ENCODE measurements around the gene ATG9A.

Gene ATG9A

DNA sequence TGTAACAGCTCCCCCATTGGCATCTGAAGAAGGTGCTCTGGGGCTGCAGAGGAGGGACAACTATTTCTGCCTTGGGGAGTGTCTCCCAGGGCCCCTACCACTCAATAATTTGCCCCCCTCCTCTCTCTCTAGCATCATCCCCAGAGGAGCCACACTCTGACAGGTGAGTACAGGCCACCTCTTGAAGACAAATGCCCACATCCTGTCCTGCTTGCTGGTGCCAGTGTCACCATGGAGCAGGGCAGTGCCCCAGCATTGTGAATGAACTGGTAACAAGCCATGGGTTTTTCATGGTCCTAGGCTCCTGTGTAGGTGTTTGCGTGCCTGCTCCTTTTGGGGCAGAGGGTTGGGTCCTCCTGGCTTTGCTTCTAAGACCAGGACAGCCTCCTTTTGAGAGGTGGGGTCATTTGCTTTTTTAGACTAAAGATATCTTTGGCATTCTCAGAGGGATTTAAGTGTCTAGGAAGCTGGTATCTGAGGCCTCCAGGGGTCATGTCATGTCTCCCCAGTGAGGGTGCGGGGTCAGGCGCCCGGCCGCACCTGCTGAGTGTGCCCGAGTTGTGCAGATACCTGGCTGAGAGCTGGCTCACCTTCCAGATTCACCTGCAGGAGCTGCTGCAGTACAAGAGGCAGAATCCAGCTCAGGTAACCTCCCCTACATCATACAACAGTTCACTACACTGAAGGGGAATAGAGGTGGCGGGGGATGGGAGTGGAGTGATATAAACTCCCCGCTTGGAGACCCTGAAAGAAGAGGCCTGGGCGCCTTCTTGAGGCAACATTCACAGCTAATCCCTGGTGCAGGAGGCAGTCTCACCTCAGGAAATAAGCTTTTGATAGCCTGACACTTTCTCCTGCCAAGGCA, 49.6 kb downstream of the ATG9A start:
- no peak overlapping the region for H3K27ac ChIP-seq
- TF ChIP-seq, protein P1, sequence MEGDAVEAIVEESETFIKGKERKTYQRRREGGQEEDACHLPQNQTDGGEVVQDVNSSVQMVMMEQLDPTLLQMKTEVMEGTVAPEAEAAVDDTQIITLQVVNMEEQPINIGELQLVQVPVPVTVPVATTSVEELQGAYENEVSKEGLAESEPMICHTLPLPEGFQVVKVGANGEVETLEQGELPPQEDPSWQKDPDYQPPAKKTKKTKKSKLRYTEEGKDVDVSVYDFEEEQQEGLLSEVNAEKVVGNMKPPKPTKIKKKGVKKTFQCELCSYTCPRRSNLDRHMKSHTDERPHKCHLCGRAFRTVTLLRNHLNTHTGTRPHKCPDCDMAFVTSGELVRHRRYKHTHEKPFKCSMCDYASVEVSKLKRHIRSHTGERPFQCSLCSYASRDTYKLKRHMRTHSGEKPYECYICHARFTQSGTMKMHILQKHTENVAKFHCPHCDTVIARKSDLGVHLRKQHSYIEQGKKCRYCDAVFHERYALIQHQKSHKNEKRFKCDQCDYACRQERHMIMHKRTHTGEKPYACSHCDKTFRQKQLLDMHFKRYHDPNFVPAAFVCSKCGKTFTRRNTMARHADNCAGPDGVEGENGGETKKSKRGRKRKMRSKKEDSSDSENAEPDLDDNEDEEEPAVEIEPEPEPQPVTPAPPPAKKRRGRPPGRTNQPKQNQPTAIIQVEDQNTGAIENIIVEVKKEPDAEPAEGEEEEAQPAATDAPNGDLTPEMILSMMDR (conservative IDR thresholded peaks at IDR 0.05), result no peak

DNA sequence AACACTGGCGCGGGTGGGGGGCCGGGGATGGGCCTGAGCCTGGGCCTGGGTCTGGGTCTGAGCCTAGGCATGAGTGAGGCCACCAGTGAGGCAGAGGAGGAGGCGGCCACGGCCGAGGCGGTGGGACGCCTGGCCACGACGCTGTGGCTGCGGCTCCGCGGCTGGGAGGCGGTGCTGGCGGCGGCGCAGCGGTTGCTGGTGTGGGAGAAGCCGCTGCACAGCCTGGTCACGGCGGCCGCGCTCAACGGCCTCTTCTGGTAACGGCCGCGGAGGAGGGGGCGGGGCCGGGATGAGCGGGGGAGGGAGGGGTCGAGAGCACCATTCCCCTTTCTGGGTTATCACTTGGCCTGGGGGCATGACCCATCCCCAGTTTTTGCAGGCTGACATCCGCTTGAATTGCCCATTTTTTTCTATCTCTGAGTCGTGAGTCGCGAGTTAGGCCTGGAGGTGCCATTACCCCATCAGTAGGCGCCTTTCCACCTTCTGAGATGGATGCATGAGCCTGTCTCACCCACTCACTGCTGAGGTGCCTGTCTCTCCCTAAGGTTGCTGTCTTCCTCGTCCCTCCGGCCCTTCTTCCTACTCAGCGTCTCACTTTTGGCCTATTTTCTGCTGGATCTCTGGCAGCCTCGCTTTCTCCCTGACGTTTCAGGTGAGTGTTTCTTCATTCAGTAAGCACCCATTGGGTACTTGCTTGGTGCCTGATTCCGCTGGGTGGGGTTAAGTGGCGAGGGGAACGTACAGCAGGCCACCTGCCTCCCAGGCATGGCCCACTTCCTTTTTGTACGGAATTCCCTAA, 50.9 kb downstream of the ATG9A start:
- TF ChIP-seq, protein P1 (conservative IDR thresholded peaks at IDR 0.05), result no peak
- H3K27ac ChIP-seq, result peak overlapping the region; percentile 98

DNA sequence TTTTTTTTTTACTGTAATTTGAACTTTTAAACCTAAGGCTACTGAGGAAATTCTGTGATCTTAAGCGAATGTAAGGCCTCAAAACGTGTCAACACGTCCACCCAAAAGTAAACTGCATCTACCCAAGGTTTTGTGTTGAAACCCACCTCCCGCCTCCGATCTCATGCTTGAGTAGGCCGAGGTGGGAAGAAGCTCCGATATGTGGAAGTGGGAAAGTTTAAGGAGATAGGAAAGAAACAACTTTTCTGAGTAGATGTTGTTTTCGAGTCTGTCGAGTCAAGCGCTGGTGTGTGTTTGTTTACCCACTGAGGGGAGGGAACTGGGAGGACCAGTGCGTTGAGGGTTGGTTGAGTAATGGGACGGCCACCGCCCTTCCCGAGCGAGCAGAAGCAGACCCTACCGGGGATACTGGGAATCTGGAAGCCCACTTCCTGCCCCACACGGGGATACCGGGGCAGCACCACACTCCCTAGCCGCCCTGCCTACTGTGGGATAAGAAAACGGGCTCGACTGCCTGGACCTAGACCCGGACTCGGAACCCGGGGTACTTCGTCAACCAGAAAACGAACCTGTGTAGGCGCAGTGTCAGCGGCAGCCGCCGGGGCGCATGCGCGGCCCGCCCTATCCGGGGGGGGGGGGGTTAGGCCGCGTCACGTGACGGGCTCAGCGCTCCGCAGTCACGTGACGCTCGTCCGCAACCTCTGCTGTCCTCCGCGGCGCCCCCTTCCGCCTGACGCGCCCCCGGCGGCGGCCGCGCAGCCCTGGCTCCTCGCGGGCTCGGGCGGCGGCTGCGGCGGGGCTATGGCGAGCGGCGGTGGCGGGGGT, 51.7 kb downstream of the ATG9A start, which contains the start of gene RETREG2:
Gene RETREG2, plus strand, starts transcription at position 724 of the 825 bp plus-strand sequence. Its CDS starts 78 bp downstream, at position 802.
- TF ChIP-seq, protein P1 (conservative IDR thresholded peaks at IDR 0.05), result peak; percentile 50
- peak within 1 kb of the TSS; percentile 98 for H3K27ac ChIP-seq

DNA sequence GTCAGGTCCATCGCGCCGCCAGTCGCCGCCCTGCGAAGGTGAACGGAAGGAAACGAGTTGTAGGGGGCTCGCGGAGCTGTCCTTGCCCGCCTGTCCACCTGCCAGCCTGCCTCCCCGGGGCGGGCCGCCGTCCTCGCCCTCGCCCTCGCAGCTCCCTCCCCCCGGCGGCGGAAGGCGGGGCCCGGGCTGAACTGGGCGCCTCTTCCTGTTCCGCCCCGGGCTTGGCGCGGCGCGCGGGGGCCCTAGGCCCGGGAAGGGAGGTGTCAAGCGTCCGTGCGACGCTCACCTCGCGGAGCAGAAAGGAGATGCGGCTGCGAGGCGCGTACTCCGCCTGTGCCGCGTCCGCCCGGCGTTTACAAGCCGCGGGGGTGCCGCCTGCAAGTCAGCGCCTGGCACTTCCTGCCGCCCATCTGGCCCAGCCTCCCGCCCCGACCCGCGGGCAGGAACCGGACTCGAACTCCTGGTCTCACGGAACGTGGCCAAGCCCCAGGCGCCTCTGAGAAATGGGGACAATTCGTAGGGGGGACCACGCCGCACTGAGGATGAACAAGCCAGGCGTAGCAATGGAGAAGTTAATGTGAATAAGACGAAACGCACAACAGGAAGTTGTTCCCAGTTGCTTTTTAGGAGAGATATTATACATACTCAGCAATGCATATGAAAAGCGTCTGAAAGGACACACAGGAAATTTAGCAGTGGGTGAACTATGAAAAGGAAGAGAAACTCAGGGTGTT, 52.5 kb downstream of the ATG9A start, which contains the start of gene CNPPD1:
Gene CNPPD1, minus strand, starts transcription at position 108 of the 734 bp plus-strand sequence. Its CDS starts 97 bp downstream, at position 11.
- peak within 1 kb of the TSS; percentile 98 for H3K27ac ChIP-seq
- TF ChIP-seq, protein P1 (conservative IDR thresholded peaks at IDR 0.05), result 0 out of 2 replicates have a peak, but pooled peaks have one; percentile 3

DNA sequence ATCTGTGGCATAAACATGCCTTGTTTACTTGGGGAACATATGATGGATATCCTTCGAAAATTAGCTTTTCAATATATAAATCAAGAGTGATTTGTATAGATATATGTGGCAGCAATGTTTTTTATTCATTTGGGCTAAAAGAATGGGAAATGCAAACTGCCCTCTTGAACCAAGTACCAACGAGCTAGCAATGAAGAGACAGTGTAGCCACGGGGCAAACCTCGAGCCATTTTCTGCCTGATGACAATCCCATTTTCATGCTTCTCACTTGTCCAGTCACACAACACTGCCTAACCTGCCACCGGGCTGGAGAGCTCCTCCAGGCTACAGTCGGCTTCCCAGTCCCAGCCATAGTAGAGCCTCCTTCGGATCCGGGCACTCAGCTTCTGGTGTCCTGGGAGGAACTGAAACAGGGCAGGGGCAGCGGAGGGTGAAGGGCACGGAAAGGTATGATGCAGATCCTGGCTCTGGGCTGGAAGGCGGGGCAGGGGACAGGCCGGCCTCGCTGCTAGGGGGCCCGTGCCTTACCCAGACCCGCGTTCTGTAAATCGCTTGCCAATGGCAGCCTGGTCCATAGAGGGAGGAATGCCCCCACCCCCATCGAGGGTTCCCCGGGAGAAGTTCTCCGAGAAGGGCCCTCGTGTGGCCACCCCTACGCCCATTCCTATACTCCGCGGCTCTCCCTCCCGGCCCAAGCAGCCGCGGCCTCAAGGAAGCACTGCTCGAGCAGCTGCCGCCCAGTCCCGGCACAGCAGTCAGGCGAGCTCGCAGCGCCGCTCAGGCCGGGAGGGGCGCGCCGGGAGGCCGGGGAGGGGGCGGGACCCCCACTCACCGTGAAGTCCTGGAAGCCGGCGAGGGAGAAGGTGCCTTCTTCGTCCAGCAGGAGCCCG, 53.3 kb downstream of the ATG9A start:
- TF ChIP-seq, protein P1 (conservative IDR thresholded peaks at IDR 0.05), result 0 out of 2 replicates have a peak, but pooled peaks have one; percentile 5
- peak overlapping the region; percentile 98 for H3K27ac ChIP-seq

DNA sequence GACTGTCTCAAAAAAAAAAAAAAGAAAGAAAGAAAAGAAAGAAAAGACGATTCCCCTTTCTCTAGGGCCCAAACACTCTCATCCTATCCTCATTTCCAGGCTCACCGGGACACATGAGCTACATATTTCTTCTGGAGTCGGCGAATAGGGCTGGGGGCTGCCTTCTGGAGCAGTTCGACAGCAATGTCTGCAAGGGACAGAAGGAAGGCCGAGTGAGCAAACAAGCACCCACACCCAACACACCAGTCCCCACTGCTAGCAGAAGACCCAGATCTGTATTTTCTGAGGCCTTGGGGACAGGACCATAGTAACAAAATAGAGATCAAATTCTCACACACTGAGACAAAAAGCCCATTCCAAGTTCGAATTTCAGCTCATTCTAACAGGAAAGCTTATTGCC, 54.0 kb downstream of the ATG9A start:
- TF ChIP-seq, protein P1 (conservative IDR thresholded peaks at IDR 0.05), result no peak
- H3K27ac ChIP-seq, result peak overlapping the region; percentile 98
